ENCODE results near the gene PMIS2.

Gene PMIS2

GRCh38 chr19:35633727-35634440 lies 47.9 kb downstream of the PMIS2 start:
- no peak for FAIRE-seq

GRCh38 chr19:35636651-35637050 lies 50.7 kb downstream of the PMIS2 start:
- no peak for FAIRE-seq
